ENCODE measurements around the gene ADAM10.

Gene ADAM10

GRCh38 chr15:58749532-58750337 lies at the start of gene ADAM10 (continued):
- no peak for TF ChIP-seq ZBTB7A (tag by site-specific recombination; IDR thresholded peaks at IDR 0.05; ENCODE audit: low read depth)
- peak; percentile 97 for TF ChIP-seq SP2 (tag by site-specific recombination; IDR thresholded peaks at IDR 0.05)
- no peak for TF ChIP-seq INSM2 (tag by site-specific recombination; IDR thresholded peaks at IDR 0.05)
- TF ChIP-seq, protein P1, sequence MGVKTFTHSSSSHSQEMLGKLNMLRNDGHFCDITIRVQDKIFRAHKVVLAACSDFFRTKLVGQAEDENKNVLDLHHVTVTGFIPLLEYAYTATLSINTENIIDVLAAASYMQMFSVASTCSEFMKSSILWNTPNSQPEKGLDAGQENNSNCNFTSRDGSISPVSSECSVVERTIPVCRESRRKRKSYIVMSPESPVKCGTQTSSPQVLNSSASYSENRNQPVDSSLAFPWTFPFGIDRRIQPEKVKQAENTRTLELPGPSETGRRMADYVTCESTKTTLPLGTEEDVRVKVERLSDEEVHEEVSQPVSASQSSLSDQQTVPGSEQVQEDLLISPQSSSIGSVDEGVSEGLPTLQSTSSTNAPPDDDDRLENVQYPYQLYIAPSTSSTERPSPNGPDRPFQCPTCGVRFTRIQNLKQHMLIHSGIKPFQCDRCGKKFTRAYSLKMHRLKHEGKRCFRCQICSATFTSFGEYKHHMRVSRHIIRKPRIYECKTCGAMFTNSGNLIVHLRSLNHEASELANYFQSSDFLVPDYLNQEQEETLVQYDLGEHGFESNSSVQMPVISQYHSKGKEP (tag by site-specific recombination; IDR thresholded peaks at IDR 0.05), result no peak
- no peak for TF ChIP-seq ZNF133 (tag by site-specific recombination; IDR thresholded peaks at IDR 0.05)
- no peak for TF ChIP-seq ZNF776 (tag by site-specific recombination; IDR thresholded peaks at IDR 0.05; ENCODE audit: borderline replicate concordance)
- TF ChIP-seq TRIM28 (IDR thresholded peaks at IDR 0.05; ENCODE audit: borderline replicate concordance, low read length), result no peak
- TF ChIP-seq MEIS1 (CRISPR knock-in tag; IDR thresholded peaks at IDR 0.05; ENCODE audit: borderline replicate concordance), result no peak
- TF ChIP-seq ZNF664 (tag by site-specific recombination; IDR thresholded peaks at IDR 0.05), result no peak
- no peak for TF ChIP-seq ZNF423 (tag by site-specific recombination; IDR thresholded peaks at IDR 0.05)
- no peak for TF ChIP-seq PRDM4 (tag by site-specific recombination; IDR thresholded peaks at IDR 0.05)
- TF ChIP-seq ZNF10 (tag by site-specific recombination; IDR thresholded peaks at IDR 0.05), result no peak
- TF ChIP-seq ZBTB1 (tag by site-specific recombination; IDR thresholded peaks at IDR 0.05), result no peak
- TF ChIP-seq HOXA7 (CRISPR knock-in tag; IDR thresholded peaks at IDR 0.05; ENCODE audit: borderline replicate concordance), result no peak
- TF ChIP-seq, protein P2, sequence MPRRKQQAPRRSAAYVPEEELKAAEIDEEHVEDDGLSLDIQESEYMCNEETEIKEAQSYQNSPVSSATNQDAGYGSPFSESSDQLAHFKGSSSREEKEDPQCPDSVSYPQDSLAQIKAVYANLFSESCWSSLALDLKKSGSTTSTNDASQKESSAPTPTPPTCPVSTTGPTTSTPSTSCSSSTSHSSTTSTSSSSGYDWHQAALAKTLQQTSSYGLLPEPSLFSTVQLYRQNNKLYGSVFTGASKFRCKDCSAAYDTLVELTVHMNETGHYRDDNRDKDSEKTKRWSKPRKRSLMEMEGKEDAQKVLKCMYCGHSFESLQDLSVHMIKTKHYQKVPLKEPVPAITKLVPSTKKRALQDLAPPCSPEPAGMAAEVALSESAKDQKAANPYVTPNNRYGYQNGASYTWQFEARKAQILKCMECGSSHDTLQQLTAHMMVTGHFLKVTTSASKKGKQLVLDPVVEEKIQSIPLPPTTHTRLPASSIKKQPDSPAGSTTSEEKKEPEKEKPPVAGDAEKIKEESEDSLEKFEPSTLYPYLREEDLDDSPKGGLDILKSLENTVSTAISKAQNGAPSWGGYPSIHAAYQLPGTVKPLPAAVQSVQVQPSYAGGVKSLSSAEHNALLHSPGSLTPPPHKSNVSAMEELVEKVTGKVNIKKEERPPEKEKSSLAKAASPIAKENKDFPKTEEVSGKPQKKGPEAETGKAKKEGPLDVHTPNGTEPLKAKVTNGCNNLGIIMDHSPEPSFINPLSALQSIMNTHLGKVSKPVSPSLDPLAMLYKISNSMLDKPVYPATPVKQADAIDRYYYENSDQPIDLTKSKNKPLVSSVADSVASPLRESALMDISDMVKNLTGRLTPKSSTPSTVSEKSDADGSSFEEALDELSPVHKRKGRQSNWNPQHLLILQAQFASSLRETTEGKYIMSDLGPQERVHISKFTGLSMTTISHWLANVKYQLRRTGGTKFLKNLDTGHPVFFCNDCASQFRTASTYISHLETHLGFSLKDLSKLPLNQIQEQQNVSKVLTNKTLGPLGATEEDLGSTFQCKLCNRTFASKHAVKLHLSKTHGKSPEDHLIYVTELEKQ (tag by site-specific recombination; IDR thresholded peaks at IDR 0.05; ENCODE audit: borderline replicate concordance), result no peak
- no peak for TF ChIP-seq ZBTB8A (tag by site-specific recombination; IDR thresholded peaks at IDR 0.05)
- TF ChIP-seq, protein P3, sequence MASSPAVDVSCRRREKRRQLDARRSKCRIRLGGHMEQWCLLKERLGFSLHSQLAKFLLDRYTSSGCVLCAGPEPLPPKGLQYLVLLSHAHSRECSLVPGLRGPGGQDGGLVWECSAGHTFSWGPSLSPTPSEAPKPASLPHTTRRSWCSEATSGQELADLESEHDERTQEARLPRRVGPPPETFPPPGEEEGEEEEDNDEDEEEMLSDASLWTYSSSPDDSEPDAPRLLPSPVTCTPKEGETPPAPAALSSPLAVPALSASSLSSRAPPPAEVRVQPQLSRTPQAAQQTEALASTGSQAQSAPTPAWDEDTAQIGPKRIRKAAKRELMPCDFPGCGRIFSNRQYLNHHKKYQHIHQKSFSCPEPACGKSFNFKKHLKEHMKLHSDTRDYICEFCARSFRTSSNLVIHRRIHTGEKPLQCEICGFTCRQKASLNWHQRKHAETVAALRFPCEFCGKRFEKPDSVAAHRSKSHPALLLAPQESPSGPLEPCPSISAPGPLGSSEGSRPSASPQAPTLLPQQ (tag by site-specific recombination; IDR thresholded peaks at IDR 0.05), result no peak
- TF ChIP-seq, protein P4, sequence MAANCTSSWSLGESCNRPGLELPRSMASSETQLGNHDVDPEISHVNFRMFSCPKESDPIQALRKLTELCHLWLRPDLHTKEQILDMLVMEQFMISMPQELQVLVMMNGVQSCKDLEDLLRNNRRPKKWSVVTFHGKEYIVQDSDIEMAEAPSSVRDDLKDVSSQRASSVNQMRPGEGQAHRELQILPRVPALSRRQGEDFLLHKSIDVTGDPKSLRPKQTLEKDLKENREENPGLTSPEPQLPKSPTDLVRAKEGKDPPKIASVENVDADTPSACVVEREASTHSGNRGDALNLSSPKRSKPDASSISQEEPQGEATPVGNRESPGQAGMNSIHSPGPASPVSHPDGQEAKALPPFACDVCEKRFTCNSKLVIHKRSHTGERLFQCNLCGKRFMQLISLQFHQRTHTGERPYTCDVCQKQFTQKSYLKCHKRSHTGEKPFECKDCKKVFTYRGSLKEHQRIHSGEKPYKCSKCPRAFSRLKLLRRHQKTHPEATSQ (tag by site-specific recombination; IDR thresholded peaks at IDR 0.05), result no peak
- no peak for TF ChIP-seq ZNF2 (tag by site-specific recombination; IDR thresholded peaks at IDR 0.05)
- no peak for TF ChIP-seq ZNF114 (tag by site-specific recombination; IDR thresholded peaks at IDR 0.05)
- TF ChIP-seq ZNF473 (tag by site-specific recombination; IDR thresholded peaks at IDR 0.05), result no peak

All from HEK293 (cell line).